Iris pigment epithelial cell (primary cell): ENCODE results near the gene PYCR2.
"Not testable (repeated sequence)": the region's sequence is repeated elsewhere in the genome, so short reads cannot be mapped to it uniquely, and the experiment has no call there.

Experiments
- DNase-seq: peaks from one replicate; pipeline ENCODE4 v3.0.0-alpha.2; 2011; ENCODE audit warnings: low read depth

Gene PYCR2

DNA sequence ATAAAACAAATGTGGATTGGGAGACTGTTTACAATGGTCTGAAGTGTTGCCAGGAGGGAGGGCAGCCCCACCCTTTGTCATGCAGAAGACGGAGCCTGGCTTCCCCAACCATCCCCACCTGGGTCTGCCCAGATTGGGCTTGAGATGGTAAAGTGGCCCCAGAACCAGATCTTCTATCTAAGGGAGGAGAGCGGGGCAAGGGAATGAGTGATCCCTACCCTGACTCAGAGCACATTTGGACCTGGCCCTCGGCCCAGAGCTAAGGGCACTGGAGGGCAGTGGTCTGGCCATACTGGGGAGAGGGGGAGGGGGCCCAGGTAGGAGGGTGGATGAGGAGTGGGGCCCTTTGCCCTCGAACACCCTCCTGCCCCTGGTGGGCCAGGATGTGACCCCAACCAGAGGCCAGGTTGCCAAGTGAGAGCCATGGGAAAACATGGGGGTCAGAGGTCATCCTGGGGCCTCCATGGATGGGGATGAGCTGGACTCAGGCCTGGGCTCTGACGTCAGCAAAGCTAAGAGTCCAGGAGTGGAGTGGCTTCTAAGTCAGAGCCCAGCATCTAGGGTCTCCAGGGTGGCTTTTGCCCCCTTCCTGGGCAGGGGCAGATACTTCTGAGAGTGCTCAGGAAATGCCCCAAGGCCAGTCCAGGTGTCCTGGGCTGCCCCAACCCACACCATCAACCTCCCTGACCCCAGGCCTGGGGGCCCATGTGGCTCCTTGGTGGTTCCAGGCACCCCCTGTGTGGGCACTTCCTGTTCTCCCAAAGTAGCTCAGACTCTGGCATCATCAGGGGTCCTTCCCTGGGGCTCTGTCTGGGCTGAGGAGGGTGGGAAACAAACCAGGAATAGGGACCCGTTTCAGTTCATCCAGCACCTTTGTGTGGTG is 33.5 kb downstream of the PYCR2 start:
- DNase-seq: no peak

DNA sequence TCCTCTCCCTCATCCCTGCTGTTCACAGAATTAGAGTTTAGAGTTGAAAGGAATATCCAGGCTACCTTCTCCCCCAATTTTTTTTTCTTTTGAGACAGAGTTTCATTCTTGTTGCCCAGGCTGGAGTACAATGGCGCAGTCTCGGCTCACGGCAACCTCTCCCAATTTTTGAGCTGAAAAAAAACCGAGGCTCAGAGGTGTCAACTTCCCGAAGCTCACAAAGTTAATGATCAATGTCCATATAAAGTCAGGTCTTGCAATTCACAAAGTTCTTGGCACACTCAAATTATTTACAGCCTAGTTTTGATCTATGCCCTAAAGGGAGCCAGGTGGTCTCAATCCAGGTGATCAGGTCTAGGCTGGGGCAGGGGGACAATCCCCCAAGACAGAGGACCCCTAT is 34.3 kb downstream of the PYCR2 start:
- DNase-seq: no peak

DNA sequence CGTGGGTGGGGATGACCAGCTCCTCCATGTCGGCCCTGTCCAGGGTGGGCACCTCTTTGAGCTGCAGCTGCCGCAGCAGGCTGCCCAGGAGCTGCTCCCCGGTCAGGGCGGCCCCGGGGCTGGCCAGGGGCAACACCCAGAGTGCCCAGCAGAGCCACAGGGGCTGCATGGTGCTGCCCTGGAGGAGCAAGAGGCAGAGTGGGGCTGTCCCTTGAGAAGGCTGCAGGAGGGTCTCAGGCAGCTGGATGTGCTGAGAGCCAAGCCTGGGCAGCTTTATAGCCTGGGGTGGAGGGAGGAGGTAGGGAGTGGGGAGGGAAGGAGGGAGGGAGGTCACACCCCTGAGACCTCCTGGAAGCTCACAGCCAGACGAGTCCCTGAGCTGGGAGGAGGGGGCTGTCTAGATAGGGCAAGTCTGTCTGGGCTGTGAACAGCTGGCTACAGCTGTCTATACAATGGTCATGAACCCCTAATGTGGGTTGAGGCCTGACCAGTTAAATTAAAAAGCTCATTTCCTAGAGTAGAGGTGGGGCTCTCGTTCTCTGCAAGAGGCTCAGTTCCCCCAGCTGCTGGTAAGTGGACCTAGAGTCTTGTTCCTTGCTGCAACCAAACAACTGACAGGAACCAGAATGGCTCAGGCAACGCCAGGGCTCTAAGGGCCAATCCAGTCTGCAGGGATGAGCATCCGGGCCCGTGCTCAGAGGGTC is 35.0 kb downstream of the PYCR2 start, which contains the start of gene LEFTY1:
LEFTY1 (minus strand) TSS at position 249 of the 704 bp plus-strand sequence; CDS start at position 169, 80 bp downstream.
- no peak for DNase-seq

DNA sequence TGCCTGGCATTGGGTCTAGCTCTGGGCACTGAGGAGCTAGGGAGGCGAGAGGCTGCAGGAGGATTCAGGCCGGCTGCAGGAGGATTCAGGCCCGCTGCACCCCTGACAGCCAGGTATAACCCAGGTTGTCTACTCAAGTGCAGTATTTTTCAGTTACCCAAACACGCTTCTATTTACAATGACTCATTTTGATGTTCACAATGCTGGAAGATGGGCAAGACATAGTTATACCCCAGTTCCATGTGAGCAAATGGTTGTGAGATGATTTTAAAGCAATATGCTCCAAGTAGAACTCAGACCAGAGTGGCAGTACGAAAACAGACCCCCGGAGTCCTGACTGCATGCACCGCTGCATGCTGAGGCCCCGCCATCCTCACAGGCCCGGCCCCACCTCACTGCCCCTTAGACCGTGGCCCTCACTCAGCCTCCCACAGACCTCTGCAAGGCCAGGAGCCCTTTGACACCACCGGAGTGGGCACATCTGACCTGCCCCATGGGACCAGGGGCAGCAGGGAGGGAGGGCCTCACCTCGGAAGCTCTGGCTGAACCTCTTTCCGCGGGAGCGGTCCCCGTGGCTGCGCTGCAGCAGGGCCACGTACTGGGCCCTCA is 35.7 kb downstream of the PYCR2 start:
- DNase-seq: no peak

DNA sequence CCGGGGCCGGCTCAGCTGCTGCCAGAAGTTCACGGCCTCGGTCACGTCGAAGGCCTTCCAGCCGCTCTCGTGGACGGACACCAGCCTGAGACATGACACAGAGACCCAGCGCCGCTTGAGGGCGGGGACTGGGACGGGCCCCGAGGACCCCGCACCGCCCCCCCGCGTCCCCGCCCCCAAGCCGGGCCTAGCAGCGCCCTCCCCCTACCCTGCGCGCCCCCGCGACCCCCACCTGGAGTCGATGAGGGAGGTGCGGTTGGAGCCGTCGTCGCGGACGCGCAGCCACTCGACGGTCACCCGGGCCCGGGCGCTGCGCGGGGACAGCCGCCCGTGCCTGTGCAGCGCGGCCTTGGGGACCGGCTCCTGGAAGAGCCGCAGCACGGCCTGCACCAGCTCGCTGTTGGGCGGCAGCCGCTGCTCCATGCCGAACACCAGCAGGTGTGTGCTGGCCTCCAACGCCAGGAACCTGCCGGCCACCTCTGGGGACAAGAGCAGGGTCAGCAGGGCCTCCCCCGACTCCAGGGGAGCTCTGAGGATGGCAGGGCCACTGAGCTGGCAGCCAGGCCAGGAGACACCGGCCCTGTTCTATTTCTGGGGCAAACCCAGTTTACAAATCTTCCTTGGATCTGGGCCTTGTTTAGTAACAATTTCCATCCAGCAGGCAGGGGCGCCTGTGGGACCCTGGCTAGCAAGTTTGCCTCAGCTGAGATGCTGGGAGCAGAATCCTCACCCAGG is 36.3 kb downstream of the PYCR2 start:
- not testable (repeated sequence) for DNase-seq

DNA sequence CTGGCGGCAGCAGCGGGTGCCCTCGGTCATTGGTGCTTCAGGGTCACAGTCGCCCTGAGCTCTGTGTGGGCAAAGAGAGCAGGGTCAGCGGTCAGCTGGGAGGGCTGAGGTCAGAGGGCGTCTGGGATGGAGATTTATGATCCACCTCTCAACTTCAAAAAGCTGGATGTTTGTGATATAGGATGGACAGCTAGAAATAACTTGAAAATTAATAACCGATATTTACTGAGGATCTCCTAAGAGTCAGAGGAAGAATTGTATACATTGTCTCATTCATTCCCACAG is 37.1 kb downstream of the PYCR2 start:
- DNase-seq: no peak

DNA sequence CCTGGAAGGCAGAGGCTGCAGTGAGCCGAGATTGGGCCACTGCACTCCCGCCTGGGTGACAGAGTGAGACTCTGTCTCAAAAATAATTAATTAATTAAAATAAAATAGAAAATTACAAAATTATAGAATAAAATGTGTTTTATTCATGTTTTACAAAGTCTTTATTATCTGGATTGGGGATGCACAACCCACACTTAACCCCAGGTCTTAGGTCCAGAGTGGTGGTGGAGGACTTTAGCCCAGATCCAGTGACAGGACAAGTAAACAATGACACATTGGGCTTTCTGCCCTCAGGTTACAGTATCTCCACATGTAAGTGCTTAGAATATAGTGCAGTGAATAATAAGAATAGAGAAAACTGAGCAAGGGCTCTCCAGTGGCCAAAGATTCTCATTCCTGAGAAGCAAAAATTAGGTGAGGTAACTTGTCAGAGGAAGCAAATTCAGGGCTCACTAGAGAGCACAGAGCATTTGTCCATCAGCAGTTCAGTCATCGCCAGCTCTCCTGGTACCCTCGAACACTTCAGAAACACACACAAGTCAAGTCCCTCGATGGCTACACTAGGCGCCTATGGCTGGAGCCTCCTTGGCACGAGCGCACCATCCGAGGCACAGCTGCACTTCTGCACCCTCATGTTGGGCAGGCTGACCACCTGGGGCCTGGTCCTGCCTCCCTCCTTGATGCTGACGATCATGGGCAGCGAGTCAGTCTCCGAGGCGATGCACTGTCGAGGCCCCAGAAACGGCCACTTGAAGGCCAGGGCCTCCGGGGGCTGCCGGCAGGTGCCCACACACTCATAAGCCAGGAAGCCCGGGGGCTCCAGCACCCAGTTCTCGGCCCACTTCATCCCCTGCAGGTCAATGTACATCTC is 37.7 kb downstream of the PYCR2 start:
- no peak for DNase-seq

DNA sequence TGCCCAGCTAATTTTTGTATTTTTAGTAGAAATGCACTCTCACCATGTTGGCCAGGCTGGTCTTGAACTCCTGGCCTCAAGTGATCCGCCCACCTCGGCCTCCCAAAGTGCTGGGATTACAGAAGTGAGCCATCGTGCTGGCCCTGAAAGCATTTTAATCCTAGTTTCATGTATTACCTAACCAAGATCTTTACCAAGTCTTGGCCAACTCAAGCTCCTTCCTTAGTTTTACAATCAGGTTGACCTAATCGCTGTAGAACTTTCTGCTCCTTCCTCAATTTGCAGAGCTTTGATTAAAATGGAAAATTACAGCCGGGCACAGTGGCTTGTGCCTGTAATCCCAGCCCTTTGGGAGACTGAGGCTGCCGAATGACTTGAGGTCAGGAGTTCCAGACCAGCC is 38.7 kb downstream of the PYCR2 start:
- no peak for DNase-seq

DNA sequence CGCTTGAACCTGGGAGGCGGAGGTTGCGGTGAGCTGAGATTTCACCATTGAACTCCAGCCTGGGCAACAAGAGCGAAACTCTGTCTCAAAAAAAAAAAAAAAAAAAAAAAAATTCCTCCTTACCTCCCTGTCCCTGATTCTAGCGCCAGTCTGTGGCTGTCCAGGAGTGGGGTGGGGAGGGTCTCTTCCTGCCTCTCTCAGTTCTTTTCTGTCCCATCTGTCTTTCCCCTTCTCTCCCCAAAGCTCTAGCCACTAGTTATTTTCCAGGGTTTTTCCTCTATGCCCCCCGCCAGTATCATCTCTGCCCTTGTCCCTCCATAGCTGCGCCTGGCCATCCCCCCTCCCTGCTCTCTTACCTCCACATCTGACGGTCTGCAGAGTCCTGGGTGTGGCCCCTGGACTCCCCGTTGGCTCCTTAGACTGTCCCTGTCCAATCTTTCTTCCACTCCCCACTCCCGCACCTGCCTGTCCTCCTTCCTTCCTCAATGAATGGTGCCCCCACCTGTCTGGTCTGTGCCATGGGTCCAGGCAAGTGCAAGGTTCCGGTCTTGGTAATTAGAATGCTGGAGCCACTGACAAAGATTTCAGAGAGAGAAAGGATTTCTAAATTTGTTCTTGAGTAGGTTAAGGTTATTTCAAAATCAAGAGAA is 40.3 kb downstream of the PYCR2 start:
- DNase-seq: no peak

DNA sequence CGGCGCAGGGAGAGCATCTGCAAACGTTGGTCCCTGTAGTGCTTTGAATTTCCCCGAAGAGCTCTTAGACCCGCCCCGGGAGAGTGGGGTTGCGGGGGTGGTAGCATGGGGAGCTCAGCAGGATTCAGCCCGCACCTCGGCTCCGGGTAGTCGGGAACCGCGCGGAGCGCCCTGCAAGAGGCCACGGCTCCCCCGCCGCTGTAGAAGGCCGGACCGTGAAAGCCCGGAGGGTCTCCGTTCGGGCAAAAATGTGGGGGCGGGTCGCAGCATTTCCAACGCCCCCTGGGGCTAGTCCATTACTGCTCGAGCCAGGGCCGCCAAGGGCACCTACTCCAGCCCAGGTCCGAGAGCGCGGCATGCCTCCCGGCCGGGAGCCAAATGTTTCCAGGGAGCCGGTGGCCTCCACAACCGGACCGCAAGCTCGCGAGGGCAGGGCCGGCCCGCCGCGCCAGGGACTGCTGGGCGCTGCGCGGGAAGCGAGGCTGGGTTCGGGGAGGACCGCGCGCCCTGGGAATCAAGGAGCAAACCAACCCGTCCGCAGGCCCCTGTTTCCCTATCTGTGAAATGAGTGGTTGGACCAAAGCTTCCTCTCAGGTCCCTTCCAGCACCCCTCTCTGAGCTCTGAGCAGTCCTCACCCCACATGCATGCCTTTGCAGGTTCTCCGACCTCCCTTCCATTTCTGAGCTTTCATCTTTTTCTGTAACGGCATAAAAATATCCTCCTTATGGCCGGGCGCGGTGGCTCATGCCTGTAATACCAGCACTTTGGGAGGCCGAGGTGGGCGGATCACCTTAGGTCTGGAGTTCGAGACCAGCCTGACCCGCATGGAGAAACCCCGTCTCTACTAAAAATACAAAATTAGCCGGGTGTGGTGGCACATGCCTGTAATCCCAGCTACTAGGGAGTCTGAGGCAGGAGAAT is 41.1 kb downstream of the PYCR2 start:
- peak; percentile 55 for DNase-seq

DNA sequence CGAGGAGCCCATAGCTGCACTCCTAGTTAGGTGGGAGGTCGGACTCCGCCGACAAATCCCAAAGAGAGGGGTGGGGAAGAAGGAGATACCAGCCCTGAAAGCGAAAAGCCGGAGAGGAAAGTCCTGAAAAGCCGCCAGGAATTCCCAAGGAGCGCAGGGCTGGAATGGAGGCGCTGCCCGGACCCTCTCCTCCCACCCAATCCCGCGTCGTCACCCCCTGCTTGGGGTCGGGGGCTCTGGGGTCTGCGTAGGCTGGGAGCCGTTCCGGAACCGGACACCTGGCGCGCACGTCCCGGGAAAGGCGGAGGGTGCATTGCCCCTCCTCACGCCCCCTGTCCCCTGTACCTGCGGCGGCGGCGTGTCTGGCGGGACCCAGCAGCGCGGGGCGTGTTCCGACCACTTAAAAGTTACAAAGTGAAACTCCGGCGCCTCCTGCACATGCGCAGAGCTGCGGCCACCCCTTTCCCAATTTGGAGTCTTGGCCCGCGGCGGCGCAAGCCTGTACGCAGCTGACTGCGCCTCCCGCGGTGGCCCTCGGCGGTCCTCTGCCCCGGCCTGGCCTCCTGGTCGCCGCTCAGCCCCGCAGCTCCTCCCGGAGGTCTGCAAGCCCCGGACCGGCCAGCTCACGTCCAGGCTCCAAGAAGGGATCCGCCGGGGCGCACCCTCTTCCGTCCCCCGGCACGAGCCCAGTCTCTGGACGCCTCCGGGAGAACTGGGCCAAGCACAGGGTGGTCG is 41.9 kb downstream of the PYCR2 start, which contains the start of gene TMEM63A:
TMEM63A (minus strand) TSS at position 422 of the 735 bp plus-strand sequence. CDS start 4,800 bp downstream, outside the sequence.
- DNase-seq: peak; percentile 74

DNA sequence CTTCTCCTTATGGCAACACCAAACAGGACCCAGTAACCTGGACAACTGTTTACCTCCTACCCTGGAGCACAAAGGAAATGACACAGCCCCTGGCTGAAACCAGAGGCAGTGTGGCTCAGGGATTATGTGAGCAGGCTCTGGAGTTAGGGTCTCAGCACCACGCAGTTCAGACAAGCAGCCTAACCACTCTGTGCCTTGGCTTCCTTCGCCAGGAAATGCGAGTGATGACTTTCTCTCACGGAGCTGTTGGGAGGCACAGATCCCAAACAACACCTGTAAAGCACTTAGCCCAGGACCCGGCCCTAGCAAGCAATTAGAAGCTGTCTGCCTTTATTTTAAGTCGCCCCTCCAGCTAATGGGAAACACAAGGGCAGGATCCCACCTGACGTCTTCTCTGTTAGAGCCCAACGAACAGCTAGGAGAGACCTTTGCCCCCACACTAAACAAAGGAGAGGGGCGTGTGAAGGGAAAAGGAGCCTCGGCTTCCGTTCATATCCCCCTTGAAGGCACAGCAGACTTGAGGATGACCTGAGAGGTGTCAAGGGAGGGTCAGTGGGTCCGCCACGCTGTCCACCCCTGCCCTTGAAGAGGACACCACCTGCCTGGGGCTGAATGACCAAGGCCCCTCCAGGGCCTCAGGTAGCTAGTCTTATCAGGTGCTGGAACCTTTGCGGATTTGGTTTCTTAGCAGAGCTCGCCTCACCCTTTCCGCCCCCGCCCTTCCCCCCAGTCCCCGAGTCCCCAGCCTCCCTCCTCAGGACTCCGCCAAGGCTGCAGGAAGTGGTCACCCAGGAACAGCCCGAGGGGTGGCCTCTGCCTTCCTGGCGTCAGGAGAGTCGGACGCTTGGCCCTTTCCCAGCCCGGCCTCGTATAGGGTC is 42.7 kb downstream of the PYCR2 start:
- DNase-seq: no peak

DNA sequence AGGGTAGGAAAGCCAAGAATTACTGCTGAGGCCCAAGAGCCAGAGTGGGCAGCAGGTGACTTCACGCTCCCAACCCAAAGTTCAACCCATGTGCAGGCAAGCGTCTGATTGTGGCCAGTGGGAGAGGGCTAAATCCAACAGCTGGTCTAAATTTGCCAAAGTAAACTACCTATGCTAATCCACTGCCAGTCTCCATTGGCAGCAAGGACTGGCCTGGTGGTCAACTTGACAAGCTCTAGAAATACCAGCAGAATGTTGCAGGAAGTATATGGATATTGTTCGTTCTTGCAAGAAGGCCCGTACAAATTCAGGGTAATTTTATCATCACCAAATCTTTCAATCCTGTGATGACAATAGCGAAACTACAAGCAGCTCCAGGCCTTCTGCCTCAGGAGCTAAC is 43.4 kb downstream of the PYCR2 start:
- DNase-seq: no peak

DNA sequence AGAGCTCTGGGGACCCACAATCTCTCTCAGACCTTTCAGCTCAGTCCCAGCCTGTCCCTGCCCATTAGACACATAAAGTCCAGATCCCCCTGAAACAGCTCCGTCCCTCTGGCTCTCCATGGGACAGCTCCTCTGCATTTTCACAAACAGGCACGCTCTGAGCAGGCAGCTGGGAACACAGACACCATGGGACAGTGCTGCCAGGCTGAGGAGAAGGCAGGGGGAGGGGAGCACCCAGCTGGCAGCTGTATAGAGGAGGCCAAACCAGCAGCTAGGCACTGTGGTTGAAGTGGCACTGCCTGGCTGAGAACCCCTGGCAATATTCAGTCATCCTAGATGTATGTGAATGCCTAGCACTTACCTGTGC is 43.8 kb downstream of the PYCR2 start:
- DNase-seq: no peak

DNA sequence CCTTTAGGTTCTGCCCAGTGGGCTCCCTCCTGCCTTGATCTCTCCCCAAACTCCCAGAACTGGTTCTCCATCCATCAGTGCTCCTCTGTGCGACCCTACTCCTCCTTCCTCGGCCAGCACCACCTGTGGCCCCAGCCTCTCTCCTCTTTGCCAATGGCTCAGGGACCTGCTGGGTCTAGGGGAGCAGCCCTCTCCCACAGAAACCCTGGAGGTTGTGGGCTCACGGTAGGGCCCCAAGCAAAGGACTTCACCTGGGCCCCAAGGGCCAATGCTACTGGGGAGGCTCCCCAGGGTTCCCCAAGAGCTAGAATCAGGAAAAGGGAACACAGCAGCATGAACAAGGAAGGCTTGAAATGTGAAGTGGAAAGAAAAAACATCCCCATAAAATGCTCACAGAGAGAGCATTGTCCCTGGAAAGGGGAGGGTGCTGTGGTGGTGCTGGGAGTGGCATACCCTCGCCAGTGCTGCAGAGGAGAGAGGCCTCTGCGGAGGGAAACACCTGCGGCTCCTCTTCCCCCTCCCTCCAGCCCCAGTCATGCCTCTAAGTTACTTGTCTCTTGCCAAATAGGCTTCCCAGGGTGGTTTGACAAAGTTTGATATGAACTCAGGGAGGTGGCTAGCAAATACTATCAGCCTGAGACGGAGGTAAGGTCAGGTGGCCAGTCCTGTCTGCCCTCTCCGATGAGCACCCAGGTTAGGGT is 44.4 kb downstream of the PYCR2 start:
- DNase-seq: no peak

DNA sequence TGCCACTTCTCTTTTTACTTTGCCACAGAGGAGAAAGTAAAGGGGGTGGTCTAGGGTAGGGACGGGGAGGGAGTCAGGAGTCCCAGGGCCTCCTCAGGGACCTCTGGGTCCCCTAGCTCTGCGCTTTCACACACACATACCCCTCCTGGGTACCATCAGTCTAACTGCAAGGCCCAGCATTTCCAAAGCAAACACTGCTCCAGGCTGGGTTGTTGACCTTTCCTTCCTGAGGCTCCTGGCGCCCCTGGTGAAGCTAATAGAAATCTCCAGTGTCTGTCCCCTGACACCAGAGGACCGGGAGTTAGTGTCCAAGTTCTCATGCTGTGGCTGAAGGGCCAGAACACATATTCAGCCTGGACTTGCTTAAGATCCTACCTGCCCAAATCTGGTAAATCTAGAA is 45.8 kb downstream of the PYCR2 start:
- DNase-seq: no peak

DNA sequence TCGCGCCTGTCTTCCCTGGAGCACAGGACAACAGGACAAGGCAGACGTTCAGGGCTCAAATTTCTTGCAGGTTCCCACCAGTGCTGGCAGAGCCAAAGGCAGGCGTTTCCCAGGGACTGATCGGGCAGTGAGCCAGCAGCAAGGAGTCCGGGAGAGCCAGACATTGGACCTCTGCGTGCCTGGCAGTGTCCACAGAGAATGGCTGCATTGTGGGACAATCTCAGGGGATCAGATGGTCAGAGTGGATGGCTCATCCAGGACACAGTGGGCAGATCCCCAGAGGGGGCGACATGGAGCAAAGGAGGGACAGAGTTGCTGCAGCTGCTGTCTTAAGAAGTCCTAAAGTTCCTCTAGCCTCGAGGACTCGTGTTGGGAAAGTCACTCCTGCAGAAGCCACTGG is 46.5 kb downstream of the PYCR2 start:
- DNase-seq: peak; percentile 42
